ENCODE measurements around the gene MST1R.

GRCh38 chr3:49845694-49846093 lies 58.0 kb downstream of the MST1R start:
- TF ChIP-seq CTCF (conservative IDR thresholded peaks at IDR 0.05; ENCODE audit: low read depth, low read length): no peak
- no peak for TF ChIP-seq EZH2phosphoT487 (IDR thresholded peaks at IDR 0.05; ENCODE audit: borderline replicate concordance, low read length)

Data from PC-3 (cell line).